Peyer's patch (tissue), 4 donors: Measurements from ENCODE around the gene EVL.

Source experiments
- CTCF ChIP-seq, 6 experiments: fragments of 450-650 bp in 4 of 6; fragments of 200-600 bp in 2 of 6; sonication (generic) in 1 of 6; IDR thresholded peaks; one replicate each; pipeline ENCODE4 v1.5.1; 2017 to 2019; ENCODE audit warnings: antibody characterized with exemption in 6 of 6, mild to moderate bottlenecking in 3 of 6, moderate library complexity in 1 of 6
- POLR2A ChIP-seq, 2 donors: fragments of 450-650 bp; IDR thresholded peaks; one replicate each; pipeline ENCODE4 v1.5.1; 2017; ENCODE audit warnings: antibody characterized with exemption in 2 of 2, mild to moderate bottlenecking in 2 of 2, moderate library complexity in 2 of 2

- TF ChIP-seq CTCF (IDR thresholded peaks at IDR 0.05) (no peak), POLR2A (IDR thresholded peaks at IDR 0.05) (no peak)
These were observed 13.1 kb downstream of the EVL start for GRCh38 chr14:100078216-100078803.
